ENCODE measurements around the gene SPRR2B. TPM values are rescaled to one million over a fixed set of nuclear protein-coding genes. Genes with fewer than 3 reads are reported as not detected.
"Not testable (repeated sequence)": the region's sequence is repeated elsewhere in the genome, so short reads cannot be mapped to it uniquely, and the experiment has no call there.

The SPRR2B gene
- total RNA-seq: not detected
- polyA plus RNA-seq (2013, experiment 1 of 2): not detected
- polyA plus RNA-seq (2013, experiment 2 of 2): not detected
- total RNA-seq: 0 to 0.10 (median 0) reads per million in 172 experiments

DNA sequence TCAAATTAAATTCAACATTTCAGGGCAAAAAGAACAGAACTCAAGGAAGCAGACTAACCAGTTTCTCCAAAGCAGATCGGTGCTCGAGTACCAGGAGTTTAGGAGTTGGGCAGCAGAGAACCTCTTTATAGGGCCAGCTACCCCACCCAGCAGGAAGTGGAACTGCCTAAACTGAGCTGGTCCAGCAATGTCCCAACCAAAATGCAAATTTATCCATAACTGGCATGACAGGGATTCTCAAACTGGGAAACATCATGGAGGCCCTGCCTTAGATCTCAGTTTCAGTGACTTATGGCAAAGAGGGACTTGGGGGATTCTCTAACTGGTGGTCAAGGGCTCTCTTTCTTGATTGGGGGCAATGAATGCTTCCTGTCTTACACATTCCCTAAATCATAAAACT lies at the start of gene SPRR2B:
SPRR2B (minus strand) TSS at position 101 of the 400 bp plus-strand sequence. CDS start 772 bp downstream, outside the sequence.
- TF ChIP-seq, protein P1, sequence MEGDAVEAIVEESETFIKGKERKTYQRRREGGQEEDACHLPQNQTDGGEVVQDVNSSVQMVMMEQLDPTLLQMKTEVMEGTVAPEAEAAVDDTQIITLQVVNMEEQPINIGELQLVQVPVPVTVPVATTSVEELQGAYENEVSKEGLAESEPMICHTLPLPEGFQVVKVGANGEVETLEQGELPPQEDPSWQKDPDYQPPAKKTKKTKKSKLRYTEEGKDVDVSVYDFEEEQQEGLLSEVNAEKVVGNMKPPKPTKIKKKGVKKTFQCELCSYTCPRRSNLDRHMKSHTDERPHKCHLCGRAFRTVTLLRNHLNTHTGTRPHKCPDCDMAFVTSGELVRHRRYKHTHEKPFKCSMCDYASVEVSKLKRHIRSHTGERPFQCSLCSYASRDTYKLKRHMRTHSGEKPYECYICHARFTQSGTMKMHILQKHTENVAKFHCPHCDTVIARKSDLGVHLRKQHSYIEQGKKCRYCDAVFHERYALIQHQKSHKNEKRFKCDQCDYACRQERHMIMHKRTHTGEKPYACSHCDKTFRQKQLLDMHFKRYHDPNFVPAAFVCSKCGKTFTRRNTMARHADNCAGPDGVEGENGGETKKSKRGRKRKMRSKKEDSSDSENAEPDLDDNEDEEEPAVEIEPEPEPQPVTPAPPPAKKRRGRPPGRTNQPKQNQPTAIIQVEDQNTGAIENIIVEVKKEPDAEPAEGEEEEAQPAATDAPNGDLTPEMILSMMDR (IDR thresholded peaks at IDR 0.05): no peak
- Mint-ChIP-seq H3K4me1 (ENCODE audit: low read depth) (no peaks in the 10 kb centered on the region), H3K4me3 (no peak within 1 kb of the TSS), H3K9me3 (no peaks in the 10 kb centered on the region), H3K36me3 (ENCODE audit: low read depth) (no peaks in the 10 kb centered on the region), H3K27me3 (peaks cover 43% of the 10 kb centered on the region), H3K27ac (no peak within 1 kb of the TSS)
- H3K9me3 ChIP-seq (ENCODE audit: control insufficient read depth in 1 of 2, insufficient read depth in 1 of 2, low read length in 2 of 2): no peaks in the 10 kb centered on the region
- DNase-seq (no peak), ATAC-seq (ENCODE audit: poor library complexity) (no peak)
- no peak within 1 kb of the TSS for H3K4me3 ChIP-seq (ENCODE audit: low read length)
- H3K27ac ChIP-seq (ENCODE audit: low read depth in 1 of 2, low read length in 2 of 2): no peak within 1 kb of the TSS
- ChIA-PET POLR2A (no interaction called here), CTCF (no interaction called here)
- intact Hi-C loops (cut with DNase I, micrococcal nuclease): no loop called here
- H3K36me3 ChIP-seq (ENCODE audit: insufficient read depth, low read length): no peaks in the 10 kb centered on the region
- no peaks in the 10 kb centered on the region for H3K27me3 ChIP-seq (ENCODE audit: control insufficient read depth in 1 of 2, insufficient read depth in 2 of 2, low read length in 2 of 2)
- no peaks in the 10 kb centered on the region for H3K4me1 ChIP-seq (ENCODE audit: insufficient read depth, low read length)

DNA sequence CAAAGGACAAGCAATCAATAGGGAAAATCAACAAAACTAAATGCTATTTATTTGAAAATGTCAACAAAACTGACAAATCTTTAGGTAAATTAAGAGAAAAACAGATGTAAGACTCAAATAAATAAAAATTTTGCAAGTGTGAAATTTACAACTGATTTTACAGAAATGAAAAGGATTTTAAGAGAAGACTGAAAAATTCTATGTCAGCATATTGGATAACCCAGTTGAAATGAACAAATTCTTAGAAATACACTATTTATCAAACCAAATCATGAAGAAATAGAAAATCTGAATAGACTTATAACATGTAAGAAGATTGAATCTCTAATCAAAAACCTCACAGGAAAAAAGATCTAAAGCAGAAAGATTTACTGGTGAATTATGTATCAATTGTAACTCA lies 49.5 kb upstream of the SPRR2B start:
- ATAC-seq (ENCODE audit: poor library complexity): no peak
- no peak overlapping the region for H3K4me3 Mint-ChIP-seq
- H3K9me3 Mint-ChIP-seq: peaks cover 4% of the 10 kb centered on the region
- no peak for DNase-seq
- Histone ChIP-seq H3K36me3 (ENCODE audit: insufficient read depth, low read length) (no peaks in the 10 kb centered on the region), H3K27me3 (ENCODE audit: control insufficient read depth in 1 of 2, insufficient read depth in 2 of 2, low read length in 2 of 2) (peaks cover 8 to 12% of the 10 kb centered on the region in 2 experiments), H3K27ac (ENCODE audit: low read depth in 1 of 2, low read length in 2 of 2) (no peak overlapping the region), H3K4me3 (ENCODE audit: low read length) (no peak overlapping the region), H3K9me3 (ENCODE audit: control insufficient read depth in 1 of 2, insufficient read depth in 1 of 2, low read length in 2 of 2) (peaks cover 4 to 6% of the 10 kb centered on the region in 2 experiments), H3K4me1 (ENCODE audit: insufficient read depth, low read length) (no peaks in the 10 kb centered on the region)
- intact Hi-C loops (cut with DNase I, micrococcal nuclease): no loop called here
- no peaks in the 10 kb centered on the region for H3K36me3 Mint-ChIP-seq (ENCODE audit: low read depth)
- H3K4me1 Mint-ChIP-seq (ENCODE audit: low read depth): no peaks in the 10 kb centered on the region
- TF ChIP-seq, protein P1 (IDR thresholded peaks at IDR 0.05): no peak
- POLR2A ChIA-PET: no interaction called here
- H3K27ac Mint-ChIP-seq: no peak overlapping the region
- peaks cover 25% of the 10 kb centered on the region for H3K27me3 Mint-ChIP-seq
- CTCF ChIA-PET: no interaction called here

- TF ChIP-seq, protein P1 (IDR thresholded peaks at IDR 0.05): no peak
- Mint-ChIP-seq H3K27ac (no peak overlapping the region), H3K27me3 (peaks cover 37% of the 10 kb centered on the region), H3K9me3 (peaks cover 2% of the 10 kb centered on the region), H3K4me1 (ENCODE audit: low read depth) (no peaks in the 10 kb centered on the region), H3K4me3 (no peak overlapping the region), H3K36me3 (ENCODE audit: low read depth) (no peaks in the 10 kb centered on the region)
- CTCF ChIA-PET: no interaction called here
- peaks cover 8 to 12% of the 10 kb centered on the region in 2 experiments for H3K27me3 ChIP-seq (ENCODE audit: control insufficient read depth in 1 of 2, insufficient read depth in 2 of 2, low read length in 2 of 2)
- POLR2A ChIA-PET: no interaction called here
- no peak overlapping the region for H3K27ac ChIP-seq (ENCODE audit: low read depth in 1 of 2, low read length in 2 of 2)
- no peaks in the 10 kb centered on the region for H3K36me3 ChIP-seq (ENCODE audit: insufficient read depth, low read length)
- DNase-seq: no peak
- no peak overlapping the region for H3K4me3 ChIP-seq (ENCODE audit: low read length)
- intact Hi-C loops (cut with DNase I, micrococcal nuclease): no loop called here
- ATAC-seq (ENCODE audit: poor library complexity): no peak
- H3K4me1 ChIP-seq (ENCODE audit: insufficient read depth, low read length): no peaks in the 10 kb centered on the region
- H3K9me3 ChIP-seq (ENCODE audit: control insufficient read depth in 1 of 2, insufficient read depth in 1 of 2, low read length in 2 of 2): peaks cover 1 to 4% of the 10 kb centered on the region in 2 experiments
Measured at GRCh38 chr1:153119491-153119971, 48.1 kb upstream of the SPRR2B start.

DNA sequence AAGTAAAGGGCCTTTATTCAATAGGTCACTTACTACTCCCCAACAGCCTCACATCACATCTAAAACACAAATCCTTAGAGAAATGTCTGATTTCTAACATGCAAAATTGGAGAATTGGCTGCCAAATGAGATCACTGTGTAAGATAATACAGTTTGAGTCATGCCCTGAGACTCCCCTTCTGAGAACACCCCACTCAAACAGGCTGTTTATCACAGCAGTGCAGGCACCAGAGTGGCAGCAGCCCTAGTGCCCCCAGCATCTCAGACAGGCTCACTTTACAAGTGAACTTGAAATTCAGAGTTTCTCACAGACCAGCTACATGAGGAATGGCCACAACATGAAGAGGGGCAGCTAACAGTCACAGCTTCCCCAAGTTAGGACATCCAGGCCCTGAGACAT lies 43.9 kb upstream of the SPRR2B start:
- CTCF ChIA-PET: not testable (repeated sequence)

More for the DNA sequence above, 43.9 kb upstream of the SPRR2B start:
- H3K9me3 ChIP-seq (ENCODE audit: control insufficient read depth in 1 of 2, insufficient read depth in 1 of 2, low read length in 2 of 2); H3K36me3 Mint-ChIP-seq (ENCODE audit: low read depth); ATAC-seq (ENCODE audit: poor library complexity); DNase-seq; intact Hi-C loops (cut with DNase I, micrococcal nuclease); H3K4me1 Mint-ChIP-seq (ENCODE audit: low read depth); H3K4me1 ChIP-seq (ENCODE audit: insufficient read depth, low read length); H3K27ac ChIP-seq (ENCODE audit: low read depth in 1 of 2, low read length in 2 of 2); POLR2A ChIA-PET; H3K4me3 Mint-ChIP-seq; H3K36me3 ChIP-seq (ENCODE audit: insufficient read depth, low read length); H3K9me3 Mint-ChIP-seq; H3K27ac Mint-ChIP-seq; H3K4me3 ChIP-seq (ENCODE audit: low read length): not testable (repeated sequence)
- H3K27me3 ChIP-seq (ENCODE audit: control insufficient read depth in 1 of 2, insufficient read depth in 2 of 2, low read length in 2 of 2): peaks cover 7 to 12% of the 10 kb centered on the region in 2 experiments
- H3K27me3 Mint-ChIP-seq: peaks cover 35% of the 10 kb centered on the region
